D341Med (cell line): ENCODE measurements around the gene CDCP1.

ENCODE experiments used
- DNase-seq: peaks from one replicate; pipeline ENCODE4 v3.0.0; 2012; ENCODE audit warnings: low spot score

The CDCP1 gene

DNA sequence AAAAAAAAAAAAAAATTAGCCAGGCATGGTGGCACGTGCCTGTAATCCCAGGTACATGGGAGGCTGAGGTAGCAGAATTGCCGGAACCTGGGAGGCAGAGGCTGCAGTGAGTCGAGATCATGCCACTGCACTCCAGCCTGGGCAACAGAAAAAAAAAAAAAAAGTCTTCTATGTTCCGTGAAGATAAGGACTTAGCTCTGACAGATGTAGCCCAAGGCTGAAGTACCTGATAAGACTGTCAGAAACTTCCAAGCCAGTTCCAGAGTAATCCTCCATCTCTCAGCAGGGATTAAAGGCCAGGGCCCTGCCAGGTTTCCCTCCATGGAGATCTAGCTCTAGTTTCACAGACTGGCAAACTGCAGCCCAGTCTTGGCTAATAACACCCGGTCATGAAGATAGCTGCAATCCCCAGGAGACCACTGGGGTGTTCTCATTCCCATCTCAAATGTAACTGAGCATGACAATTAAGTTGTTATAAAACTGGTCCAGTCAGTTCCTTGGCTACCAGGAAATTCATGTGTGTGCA is 8.5 kb downstream of the CDCP1 start:
- DNase-seq: no peak

DNA sequence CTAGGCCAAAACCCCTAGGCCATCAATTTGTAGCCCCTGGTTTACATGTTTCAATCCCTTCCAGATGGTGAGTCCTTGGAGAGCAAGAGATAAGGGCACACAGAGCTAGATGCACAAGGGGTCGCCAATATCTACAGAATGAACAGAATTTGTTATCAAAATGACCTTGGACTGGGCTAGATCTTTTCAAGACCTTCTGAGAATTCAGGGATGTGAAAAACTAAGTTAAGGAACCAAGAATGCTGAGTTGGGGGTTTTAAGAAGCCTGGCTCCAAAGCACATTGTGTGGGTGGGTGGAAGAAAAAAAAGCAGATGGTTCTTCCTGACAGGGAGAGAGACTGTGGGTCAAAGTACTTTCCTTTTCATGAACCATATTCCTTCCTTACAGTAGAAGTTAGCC is 10.2 kb downstream of the CDCP1 start:
- DNase-seq: no peak

DNA sequence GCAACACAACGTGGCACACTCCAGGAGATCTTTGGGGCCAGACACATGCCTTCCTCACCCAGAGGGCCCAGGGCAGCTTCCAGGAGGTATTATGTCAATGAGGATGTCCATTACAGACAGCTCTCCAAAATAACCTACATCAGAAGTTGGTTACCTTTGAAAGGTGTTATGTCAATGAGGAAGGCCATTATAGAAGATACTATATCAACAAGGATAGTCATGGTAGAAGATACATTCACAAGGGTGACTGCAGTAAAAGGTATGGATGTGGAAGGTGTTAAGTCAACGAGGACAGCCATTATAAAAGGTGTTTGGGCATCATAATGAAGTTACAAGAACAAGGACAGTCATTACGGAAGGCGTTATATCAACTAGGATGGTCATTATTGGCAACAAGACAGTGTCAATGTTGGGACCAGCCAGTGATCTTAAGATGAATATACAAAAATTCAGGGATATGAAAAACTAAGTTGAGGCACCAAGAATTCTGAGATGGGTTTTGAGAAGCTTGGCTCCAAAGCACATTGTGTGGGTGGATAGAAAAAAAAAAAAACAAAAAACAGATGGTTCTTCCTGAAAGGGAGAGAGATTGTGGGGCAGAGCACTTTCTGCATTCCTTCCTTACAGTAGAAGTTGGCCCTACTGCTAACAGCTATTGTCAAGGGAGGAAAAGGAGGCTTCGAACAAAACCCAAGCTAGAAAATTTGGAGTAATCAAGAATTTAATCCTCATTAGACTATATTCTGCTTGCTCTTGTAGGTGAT is 11.2 kb downstream of the CDCP1 start:
- DNase-seq: no peak

DNA sequence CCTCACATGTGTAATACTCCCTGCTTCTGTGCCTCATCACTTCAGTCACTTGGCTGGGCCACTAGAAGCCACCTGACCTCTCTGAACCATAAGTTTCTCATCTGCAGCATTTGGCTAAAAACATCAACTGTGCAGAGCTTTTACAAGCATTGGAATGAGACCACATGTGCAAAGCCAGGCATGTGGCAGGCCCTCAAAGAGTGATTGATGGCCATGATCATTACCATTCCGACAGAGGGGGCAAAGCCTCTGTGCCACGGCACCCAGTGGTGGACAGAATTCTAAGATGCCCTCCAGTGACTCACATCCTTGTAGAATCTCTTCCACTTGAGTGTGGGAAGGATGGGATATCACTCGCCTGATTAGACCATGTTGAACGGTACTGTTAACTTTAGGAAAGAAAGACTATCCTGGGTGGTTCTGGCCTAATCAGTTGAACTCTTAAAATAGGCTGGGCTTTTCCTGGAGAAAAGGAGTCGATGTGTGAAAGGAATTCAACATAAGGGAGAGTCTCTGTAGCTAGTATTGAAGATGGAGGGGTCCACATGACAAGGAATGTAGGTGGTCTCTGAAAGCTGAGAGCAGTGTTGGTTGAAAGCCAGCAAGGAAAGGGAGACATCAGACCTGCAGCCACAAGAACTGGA is 13.5 kb downstream of the CDCP1 start:
- DNase-seq: no peak

DNA sequence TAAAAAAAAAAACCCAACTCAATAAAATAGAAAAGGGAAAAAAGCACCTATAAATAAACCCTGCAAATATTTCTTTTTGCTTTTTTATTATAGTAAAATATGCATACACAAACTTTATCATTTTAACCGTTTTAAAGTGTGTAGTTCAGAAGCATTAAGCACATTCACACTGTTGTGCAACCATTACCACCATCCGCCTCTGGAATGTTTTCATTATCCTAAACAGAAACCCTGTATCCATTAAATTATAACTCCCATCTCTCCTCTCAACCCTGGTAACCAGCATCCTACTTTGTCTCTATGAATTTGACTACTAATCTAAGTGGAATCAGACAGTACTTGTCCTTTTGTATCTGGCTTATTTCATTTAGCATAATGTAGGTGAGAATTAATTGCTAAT is 15.0 kb downstream of the CDCP1 start:
- no peak for DNase-seq

DNA sequence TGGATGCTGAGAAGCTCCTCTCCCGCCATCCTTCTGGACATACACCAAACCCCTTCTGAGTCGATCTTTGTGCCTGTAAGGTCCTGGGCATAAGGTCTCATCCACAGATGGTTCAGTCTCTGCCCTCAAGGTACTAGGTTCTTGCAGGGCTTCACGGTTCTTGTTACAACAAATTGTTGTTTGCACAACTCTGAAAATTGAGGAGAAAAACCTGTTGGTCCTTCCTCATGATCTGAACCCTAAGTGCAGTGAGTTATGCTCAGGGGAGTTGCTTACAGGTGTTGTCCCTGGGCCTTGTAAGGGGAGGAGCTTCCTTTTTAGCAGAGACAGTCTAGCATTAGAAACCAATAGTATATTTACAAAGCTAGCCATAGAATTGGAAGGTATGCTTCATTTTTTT is 15.7 kb downstream of the CDCP1 start:
- DNase-seq: no peak

DNA sequence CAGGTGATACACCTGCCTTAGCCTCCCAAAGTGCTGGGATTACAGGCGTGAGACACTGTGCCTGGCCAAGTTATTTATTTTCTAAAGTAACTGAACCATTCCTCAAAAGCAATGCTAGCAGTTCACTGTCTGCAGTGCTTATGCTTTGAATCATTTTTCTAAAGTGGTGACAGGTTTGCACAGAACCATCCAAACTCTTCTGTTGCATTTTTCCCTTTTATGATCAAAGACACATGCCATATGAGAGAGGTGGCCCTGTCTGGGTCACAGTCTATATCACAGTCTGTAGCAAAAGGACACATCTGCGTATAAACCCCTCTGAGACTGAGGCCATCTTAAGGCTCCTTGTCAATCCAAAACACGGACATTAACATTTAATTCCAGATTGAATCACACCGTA is 17.2 kb downstream of the CDCP1 start:
- DNase-seq: no peak

DNA sequence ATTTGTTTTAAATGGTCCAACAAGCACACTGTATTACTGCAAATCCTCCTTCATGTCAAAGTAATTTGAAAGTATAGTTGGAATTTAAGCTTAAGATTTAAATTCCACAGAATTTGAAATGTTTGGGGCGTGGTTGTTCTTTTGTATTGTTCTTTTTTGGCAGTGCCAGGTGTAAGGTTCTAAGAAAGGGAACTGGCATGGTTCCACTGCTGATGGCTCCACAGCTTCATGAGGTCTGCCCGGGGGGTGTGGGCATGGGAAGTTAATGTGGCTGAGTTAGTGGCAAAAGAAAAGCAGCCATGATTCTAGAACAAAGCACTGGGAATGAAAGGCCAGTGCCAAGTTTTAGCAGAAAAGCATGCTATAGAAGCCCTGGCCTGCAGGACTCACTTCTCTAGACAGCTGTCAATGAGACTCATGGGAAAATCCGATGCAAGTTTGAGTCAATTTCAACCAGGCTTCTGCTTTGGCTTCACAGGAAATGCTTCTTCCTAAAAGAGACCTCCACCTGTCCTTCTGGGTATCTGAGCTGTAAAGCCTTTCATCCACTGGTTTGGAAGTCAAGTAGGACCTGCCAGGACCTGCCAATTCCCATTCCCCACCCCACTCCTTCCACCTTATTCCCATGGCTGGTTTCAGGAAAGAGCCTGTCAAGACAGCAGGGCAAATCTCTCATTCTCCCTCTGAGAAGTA is 18.9 kb downstream of the CDCP1 start:
- no peak for DNase-seq

DNA sequence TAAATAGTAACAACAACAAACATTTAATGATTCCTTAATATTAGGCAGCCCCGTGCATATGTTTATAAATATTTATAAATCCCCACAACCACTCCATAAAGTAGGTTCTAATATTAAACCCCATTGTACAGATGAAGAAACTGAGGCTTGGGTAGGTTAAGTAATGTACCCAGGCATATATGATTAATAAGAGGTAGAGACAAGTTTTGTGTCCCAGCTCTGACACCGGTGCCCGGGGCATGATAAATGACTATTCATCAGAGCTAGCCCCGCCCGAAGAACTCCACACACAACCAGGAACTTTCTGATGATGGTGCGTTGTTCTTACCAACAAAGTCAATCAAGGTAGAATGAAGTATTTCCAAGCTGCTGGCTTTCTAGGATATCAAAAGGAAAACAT is 19.4 kb downstream of the CDCP1 start:
- no peak for DNase-seq

DNA sequence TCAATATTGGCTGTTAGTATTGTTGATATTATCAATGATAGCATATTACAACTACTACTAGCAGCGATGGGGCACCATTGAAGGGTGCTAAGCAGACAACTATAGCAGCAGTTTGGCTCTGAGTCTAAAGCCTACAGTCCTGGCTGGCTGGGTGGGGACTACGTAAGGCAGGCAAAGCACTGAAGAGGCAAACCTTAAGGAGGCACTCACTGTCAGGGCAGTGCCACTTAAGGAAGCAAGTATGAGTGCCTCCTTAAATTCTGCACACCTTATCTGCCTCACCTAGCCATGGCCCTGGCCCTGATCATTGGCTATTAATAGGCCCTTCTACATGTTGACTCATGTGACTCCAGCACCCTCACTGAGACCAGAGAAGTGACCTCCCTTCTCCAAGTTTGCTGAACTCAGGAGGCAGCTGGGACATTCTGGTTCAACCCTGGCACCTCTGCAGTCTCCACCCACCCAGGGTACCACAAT is 20.6 kb downstream of the CDCP1 start:
- DNase-seq: no peak

DNA sequence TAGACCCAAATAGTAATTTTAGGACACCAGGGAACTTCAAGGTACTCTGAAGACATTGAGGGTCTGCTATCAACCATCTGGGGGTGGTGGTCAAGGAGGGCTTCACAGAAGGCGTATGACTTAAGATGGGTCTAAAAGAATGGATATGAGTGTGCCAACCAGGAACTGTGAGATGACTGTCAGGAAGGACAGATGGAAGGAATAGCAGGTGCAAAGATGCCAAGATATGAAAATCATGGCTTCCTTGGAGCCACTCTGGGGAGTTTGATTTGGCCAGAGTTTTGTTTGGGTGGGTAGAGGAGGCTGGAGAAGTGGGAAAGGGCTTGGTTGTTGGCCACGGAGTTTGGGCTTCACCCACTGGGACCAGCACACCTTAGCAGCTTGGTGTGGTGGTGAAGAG is 21.2 kb downstream of the CDCP1 start:
- DNase-seq: no peak

DNA sequence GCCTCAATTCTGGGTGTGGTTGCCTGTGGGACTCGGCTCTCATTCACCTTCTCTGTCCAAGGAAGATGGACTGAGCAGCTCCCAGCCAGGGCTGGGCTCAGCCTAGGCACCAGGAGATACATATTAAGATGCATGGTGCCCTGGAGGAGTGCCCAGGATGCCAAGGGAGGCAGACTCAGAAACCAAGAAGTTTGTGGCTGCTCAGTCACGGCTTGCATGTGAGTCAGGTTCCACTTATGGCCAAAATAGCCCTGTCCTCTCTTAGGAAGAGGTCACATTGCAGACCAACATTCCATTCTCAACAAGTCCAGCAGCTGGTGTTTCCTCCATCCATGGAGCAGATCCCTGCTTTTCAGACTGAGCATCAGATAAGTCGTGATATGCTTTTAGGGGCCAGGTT is 21.8 kb downstream of the CDCP1 start:
- no peak for DNase-seq

DNA sequence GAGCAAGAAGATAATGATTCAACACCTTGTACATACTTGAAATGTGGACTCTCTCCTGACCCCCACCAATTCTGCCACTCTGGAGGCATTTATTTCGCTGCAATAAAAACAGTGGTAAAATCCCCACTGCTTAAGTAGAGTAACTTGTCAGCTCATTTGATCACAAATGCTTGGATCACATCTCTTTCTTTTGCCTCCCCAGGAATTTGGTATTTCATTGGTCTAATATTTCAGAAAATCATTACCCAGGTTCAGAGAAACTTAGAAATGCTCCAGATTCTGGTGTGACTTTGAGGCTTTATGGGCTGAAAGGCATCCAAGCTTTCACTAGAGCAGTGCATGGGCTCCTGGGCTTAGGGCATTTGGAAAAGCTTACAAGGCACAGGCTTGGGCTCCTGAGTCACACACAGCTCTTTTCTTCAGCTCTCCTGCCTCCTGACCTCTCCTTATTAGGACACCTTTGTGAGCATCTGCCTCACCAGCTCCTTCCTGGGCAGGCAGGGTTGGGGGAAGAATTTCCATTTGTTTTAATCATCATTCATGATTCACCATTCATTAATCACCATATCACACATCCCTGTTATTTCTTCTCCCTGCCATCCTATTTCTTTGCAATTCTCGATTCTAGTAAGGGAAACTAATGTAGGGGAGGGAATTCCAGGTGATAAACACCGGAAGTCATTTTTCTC is 22.5 kb downstream of the CDCP1 start:
- no peak for DNase-seq

DNA sequence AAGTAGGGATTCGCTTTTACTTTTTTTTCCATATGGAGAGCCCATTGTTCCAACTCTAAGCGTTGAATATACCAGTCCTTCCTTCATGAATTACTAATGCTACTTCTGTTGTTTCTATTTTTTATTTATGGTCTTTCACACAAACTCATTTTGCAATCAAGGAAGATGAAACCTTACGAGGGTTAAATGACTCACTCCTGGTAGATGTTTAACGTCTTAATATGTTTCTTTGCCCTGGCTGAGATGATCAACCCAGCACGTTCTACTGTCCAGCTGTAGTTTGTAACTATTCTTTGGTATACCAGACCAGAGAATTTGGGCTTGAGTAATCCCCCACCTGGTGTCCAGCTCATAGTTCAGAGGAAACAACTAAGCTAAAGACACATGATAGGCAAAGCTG is 23.1 kb downstream of the CDCP1 start:
- no peak for DNase-seq

DNA sequence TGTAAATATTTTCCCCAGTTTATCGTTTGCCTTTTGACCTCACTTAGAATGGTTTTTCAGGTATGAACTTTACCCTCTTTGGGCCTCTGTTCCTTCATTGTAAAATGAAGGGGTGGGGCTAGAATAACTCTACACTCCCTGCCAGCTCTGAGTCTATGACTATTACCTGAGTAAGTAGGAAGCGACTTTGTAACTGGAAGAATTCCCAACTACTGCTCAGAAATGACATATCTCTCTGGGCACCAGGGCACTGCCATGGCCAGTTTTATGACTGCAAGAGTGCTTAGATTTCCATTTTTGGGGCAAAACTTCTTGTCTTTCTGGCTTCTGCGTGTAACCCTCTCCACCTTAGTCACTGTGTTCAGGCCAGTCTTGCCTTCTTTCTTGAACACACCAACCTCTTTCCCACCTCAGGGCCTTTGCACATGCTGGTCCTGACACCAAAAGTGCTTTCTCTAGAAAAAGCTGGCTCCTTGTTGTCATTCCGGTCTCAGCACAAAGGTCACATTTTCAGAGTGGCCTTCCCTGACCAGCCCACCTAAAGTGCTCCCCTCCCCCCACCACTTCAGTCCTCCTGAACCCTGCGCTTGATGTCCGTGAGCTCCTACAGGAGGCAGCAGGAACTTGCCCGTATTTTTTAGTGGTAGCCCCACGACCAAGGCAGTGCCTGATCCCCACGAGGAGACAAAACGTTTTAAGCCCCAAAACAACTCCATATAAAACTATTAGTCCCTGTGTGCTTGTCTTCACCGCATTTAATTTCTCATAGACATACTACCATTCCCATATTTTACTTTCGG is 25.6 kb downstream of the CDCP1 start:
- DNase-seq: no peak

DNA sequence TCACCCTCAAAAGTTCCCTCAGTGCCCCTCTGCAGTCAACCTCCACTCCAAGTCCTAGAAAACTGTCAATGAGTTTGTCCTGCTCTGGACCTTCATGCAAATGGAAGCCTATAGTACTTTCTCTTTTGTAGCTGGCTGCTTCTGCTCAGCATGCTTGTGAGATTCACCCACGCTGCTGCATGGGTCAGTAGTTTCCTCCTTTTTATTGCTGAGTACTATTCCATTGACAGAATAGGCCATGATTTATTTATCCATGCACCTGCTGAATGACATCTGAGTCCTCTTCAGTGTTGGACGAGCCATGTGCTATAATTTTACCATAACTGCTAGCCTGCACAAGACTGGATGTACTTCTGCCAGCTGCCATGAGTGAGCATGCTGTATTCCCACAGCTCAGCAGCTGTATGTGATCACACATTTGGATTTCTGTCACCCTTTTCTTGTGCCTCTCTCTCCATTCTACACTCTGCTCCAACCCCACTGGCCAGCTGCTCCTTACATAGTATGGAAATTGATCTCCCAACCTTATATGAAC is 26.3 kb downstream of the CDCP1 start:
- no peak for DNase-seq

DNA sequence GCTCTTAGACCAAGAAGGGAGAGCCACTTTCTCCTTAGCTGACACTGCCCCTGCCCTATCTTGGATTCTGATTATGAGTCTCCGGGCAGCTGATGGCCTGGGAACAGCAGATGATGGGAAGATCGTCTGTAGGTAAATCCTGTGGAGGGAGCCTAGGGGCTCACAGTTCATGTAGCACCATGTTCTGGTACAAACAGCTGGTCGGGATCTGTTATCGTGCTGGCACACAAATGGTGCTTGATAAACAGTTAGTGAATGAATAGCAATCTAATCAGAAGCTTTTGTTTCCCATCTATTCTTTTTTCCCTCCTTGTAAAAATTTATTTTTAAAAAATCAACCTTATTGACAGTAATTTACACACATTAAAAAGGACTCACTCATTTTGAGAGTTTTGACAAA is 26.8 kb downstream of the CDCP1 start:
- DNase-seq: no peak

DNA sequence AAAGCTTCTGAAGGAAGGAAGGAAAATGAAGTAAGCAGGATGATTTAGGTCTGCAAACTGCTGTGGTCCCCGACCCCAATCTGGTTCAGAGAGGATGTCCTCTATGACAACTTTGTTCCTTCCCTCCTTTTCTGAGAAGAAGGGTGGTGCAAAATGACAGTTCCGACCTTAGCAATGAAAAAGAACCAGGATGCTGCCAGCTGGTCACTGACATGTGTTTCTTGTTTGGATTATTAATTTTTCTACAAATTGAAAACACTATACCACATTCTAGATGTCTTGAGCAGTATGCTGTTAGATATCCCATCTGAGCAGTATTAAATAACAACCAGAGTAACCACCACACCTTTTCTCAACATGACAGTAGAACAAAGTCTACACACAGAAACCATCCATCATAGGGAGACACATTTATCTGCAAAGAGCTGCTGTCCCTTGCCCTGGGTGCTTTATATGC is 27.5 kb downstream of the CDCP1 start:
- no peak for DNase-seq

DNA sequence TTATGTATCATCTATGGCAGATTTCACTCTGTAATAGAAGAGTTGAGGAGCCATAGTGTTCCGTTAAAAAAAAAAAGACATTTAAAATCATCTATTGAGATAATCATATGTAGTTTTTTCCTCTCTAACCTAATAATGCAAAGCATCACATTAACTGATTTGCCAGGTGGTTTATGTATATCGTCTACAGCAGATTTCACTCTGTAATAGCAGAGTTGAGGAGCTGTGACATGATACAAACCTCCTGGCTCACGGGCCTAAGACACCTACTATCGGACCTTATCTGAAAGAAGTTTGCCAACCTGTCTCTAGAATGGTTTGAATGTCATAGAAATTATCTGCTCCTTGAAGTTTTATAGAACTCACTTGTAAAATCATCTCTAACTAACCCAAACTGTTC is 29.8 kb downstream of the CDCP1 start:
- no peak for DNase-seq

DNA sequence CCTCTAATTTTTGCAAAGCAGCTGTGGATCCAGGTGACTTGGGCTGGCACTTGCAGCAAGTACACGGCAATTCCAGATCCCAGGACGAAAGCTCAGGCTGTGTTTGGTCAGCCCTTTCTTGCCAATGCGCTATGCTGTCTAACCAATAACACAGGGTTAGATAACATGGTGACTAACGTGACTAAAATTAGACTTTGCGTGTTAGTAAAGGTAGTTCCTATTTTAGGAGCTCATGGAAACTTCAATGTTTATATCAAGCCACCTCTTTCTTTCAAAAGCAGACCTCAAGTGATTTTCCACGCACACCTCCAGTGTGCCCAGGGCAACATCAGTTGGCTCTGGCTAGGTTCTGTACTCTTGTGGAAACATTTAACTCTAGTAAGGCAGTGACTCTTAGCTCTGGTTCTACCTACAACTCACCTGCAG is 32.5 kb downstream of the CDCP1 start:
- no peak for DNase-seq

DNA sequence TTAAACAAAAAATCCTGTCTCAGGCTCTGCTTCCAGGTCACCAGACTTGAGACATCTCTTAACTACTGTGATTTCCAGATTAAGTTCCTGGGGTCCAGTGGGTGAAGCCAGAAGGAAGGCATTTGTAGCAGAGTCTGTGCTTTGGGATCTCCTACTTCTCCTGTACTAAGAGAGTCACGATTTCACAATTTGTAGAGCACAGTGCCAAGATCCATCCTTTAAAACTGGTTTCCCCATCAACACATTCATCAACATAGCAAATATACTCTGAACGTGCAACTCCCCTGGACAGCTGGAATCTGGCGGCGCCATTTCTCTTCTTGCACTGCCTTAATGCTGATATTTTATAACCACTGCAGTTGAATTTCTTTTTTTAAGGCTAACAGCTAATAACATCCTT is 33.2 kb downstream of the CDCP1 start:
- DNase-seq: no peak
